ENCODE measurements around the gene MED29. TPM values are rescaled to one million over a fixed set of nuclear protein-coding genes. Genes with fewer than 3 reads are reported as not detected.

Gene MED29
- total and polyA plus RNA-seq, 2 of the 13 experiments (the other 11 are each of a cell fraction or from before 2014, with no cell fraction given), result 14.0 to 19.7 TPM

- TF ChIP-seq ZBTB10 (CRISPR knock-in tag; IDR thresholded peaks at IDR 0.05; ENCODE audit: borderline replicate concordance), result no peak; the same call in 1 of the 2 replicates
- TF ChIP-seq ZNF24 (IDR thresholded peaks at IDR 0.05), result no peak
- peak; percentile 63; the same call in 1 of the 2 replicates for TF ChIP-seq ZNF430 (CRISPR knock-in tag; IDR thresholded peaks at IDR 0.05)
- TF ChIP-seq GZF1 (CRISPR knock-in tag; IDR thresholded peaks at IDR 0.05), result no peak
- TF ChIP-seq ZFYVE20 (CRISPR knock-in tag; IDR thresholded peaks at IDR 0.05; ENCODE audit: borderline replicate concordance, low read depth), result no peak
- peak; percentile 76 for TF ChIP-seq ZBTB14 (CRISPR knock-in tag; IDR thresholded peaks at IDR 0.05)
- TF ChIP-seq ZNF468 (CRISPR knock-in tag; IDR thresholded peaks at IDR 0.05), result no peak
- TF ChIP-seq ZNF296 (CRISPR knock-in tag; conservative IDR thresholded peaks at IDR 0.05), result 0 out of 2 replicates have a peak, but pooled peaks have one; percentile 19
- TF ChIP-seq ZNF879 (CRISPR knock-in tag; IDR thresholded peaks at IDR 0.05), result no peak
- TF ChIP-seq ZNF782 (CRISPR knock-in tag; IDR thresholded peaks at IDR 0.05; ENCODE audit: borderline replicate concordance), result 0 out of 2 replicates have a peak, but pooled peaks have one; percentile 30
- TF ChIP-seq PHF5A (CRISPR knock-in tag; IDR thresholded peaks at IDR 0.05; ENCODE audit: low read depth, unreplicated experiment), result no peak
- TF ChIP-seq ZUFSP (CRISPR knock-in tag; IDR thresholded peaks at IDR 0.05; ENCODE audit: borderline replicate concordance), result no peak
- peak; percentile 85; the same call in 1 of the 2 replicates for TF ChIP-seq SRY (CRISPR knock-in tag; IDR thresholded peaks at IDR 0.05)
- no peak for TF ChIP-seq ZNF639 (CRISPR knock-in tag; conservative IDR thresholded peaks at IDR 0.05)
- peak; percentile 96 to 99 for TF ChIP-seq POLR2A (IDR thresholded peaks at IDR 0.05; ENCODE audit: insufficient read depth in 1 of 2, low read depth in 2 of 2, low read length in 2 of 2)
- TF ChIP-seq ZC3H4 (CRISPR knock-in tag; IDR thresholded peaks at IDR 0.05; ENCODE audit: borderline replicate concordance), result no peak
- 0 out of 2 replicates have a peak, but pooled peaks have one; percentile 51 for TF ChIP-seq ZNF577 (CRISPR knock-in tag; IDR thresholded peaks at IDR 0.05; ENCODE audit: borderline replicate concordance, low read depth)
- peak; percentile 59; the same call in 1 of the 2 replicates for TF ChIP-seq ZNF232 (CRISPR knock-in tag; IDR thresholded peaks at IDR 0.05; ENCODE audit: borderline replicate concordance)
- TF ChIP-seq TIGD3 (CRISPR knock-in tag; IDR thresholded peaks at IDR 0.05; ENCODE audit: borderline replicate concordance), result peak; percentile 31; the same call in 1 of the 2 replicates
These were observed 15.7 kb downstream of the MED29 start, which contains the start of gene ZFP36 (continued) for GRCh38 chr19:39406656-39407409.

All from HepG2 (cell line).